ENCODE results near the gene TERC. TPM values are rescaled to one million over a fixed set of nuclear protein-coding genes. Genes with fewer than 3 reads are reported as not detected.

Gene TERC
- total RNA-seq, 1 experiment from 2014 or later, result 47.0 TPM

DNA sequence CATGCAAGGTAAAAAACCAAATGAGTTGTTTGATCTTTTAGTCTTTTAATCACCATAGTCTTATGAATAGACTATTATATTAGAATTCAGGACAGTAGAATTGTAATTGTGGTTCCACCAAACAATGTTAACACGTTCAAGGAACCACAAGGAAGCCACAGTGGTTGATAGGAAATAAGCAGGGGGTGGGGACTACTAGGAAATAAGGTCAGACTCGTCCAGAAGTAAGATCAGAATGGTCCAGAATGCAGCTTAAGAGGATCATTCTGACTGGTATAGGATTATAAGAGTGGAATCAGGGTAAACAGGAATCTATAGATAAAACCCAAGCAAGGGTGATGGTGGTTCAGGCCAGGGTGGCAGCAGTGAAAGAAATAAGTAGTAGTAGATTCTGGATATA lies 15.9 kb upstream of the TERC start:
- H3K9me3 ChIP-seq (ENCODE audit: control insufficient read depth in 1 of 2, insufficient read depth in 1 of 2, low read depth in 1 of 2, low read length in 2 of 2), result no peaks in the 10 kb centered on the region
- no peaks in the 10 kb centered on the region for H3K9me2 ChIP-seq (ENCODE audit: insufficient read depth)
- H2AFZ ChIP-seq (ENCODE audit: low read depth, low read length, poor library complexity, severe bottlenecking), result no peak overlapping the region
- ATAC-seq (no peak), DNase-seq (ENCODE audit: low read depth, low spot score) (no peak)
- ChIA-PET RAD21 (ENCODE audit: low non-redundant PET in 1 of 2, low total read pairs in 2 of 2, uncharacterized antibody in 2 of 2, unreplicated experiment in 2 of 2) (no interaction called here), POLR2A (no interaction called here), CTCF (no interaction called here)
- TF ChIP-seq EZH2 (IDR thresholded peaks at IDR 0.05), result no peak
- TF ChIP-seq YY1 (IDR thresholded peaks at IDR 0.05; ENCODE audit: extremely low read depth, insufficient replicate concordance, low read depth, low read length), result no peak
- TF ChIP-seq MAX (IDR thresholded peaks at IDR 0.05), result no peak
- TF ChIP-seq, protein P1, sequence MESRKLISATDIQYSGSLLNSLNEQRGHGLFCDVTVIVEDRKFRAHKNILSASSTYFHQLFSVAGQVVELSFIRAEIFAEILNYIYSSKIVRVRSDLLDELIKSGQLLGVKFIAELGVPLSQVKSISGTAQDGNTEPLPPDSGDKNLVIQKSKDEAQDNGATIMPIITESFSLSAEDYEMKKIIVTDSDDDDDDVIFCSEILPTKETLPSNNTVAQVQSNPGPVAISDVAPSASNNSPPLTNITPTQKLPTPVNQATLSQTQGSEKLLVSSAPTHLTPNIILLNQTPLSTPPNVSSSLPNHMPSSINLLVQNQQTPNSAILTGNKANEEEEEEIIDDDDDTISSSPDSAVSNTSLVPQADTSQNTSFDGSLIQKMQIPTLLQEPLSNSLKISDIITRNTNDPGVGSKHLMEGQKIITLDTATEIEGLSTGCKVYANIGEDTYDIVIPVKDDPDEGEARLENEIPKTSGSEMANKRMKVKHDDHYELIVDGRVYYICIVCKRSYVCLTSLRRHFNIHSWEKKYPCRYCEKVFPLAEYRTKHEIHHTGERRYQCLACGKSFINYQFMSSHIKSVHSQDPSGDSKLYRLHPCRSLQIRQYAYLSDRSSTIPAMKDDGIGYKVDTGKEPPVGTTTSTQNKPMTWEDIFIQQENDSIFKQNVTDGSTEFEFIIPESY (IDR thresholded peaks at IDR 0.05; ENCODE audit: extremely low read depth, insufficient replicate concordance, low read length), result no peak
- TF ChIP-seq, protein P2, sequence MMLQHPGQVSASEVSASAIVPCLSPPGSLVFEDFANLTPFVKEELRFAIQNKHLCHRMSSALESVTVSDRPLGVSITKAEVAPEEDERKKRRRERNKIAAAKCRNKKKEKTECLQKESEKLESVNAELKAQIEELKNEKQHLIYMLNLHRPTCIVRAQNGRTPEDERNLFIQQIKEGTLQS (IDR thresholded peaks at IDR 0.05), result no peak
- no peak for TF ChIP-seq TCF7L2 (IDR thresholded peaks at IDR 0.05; ENCODE audit: borderline replicate concordance, extremely low read depth, insufficient read depth, insufficient read length)
- H3K27me3 ChIP-seq (ENCODE audit: insufficient read depth, low read length), result no peaks in the 10 kb centered on the region
- H3K4me1 ChIP-seq (ENCODE audit: control insufficient read depth in 1 of 2, insufficient read depth in 2 of 2, low read length in 2 of 2), result no peaks in the 10 kb centered on the region
- intact Hi-C loops (cut with micrococcal nuclease), result no loop called here
- BruUV-seq (replicated peaks), result no TSS peak
- H4K20me1 ChIP-seq (ENCODE audit: insufficient read depth), result no peaks in the 10 kb centered on the region
- H3K9ac ChIP-seq (ENCODE audit: low read length), result no peak overlapping the region
- H3K27ac ChIP-seq (ENCODE audit: low read depth, low read length), result no peak overlapping the region
- H3K4me3 ChIP-seq (replicated peaks in 1 of 2; ENCODE audit: low read depth in 1 of 2, low read length in 2 of 2), result no peak overlapping the region
- no peak overlapping the region for H3K4me2 ChIP-seq (ENCODE audit: low read length)
- H3K79me2 ChIP-seq (ENCODE audit: insufficient read depth, low read length), result peaks cover 38% of the 10 kb centered on the region
- H3K36me3 ChIP-seq (ENCODE audit: control insufficient read depth in 1 of 2, insufficient read depth in 2 of 2, low read length in 2 of 2), result peaks cover 48 to 66% of the 10 kb centered on the region in 2 experiments

- CTCF ChIA-PET, result no interaction called here
- intact Hi-C loops (cut with micrococcal nuclease), result no loop called here
Observed at GRCh38 chr3:169777822-169778221, 13.0 kb upstream of the TERC start.

More at GRCh38 chr3:169777822-169778221, 13.0 kb upstream of the TERC start:
- no peaks in the 10 kb centered on the region for H3K9me2 ChIP-seq (ENCODE audit: insufficient read depth)
- ChIA-PET POLR2A (no interaction called here), RAD21 (ENCODE audit: low non-redundant PET in 1 of 2, low total read pairs in 2 of 2, uncharacterized antibody in 2 of 2, unreplicated experiment in 2 of 2) (no interaction called here)
- H3K27ac ChIP-seq (ENCODE audit: low read depth, low read length), result no peak overlapping the region
- peaks cover 67% of the 10 kb centered on the region for H3K79me2 ChIP-seq (ENCODE audit: insufficient read depth, low read length)
- H3K9me3 ChIP-seq (ENCODE audit: control insufficient read depth in 1 of 2, insufficient read depth in 1 of 2, low read depth in 1 of 2, low read length in 2 of 2), result no peaks in the 10 kb centered on the region
- H2AFZ ChIP-seq (ENCODE audit: low read depth, low read length, poor library complexity, severe bottlenecking), result no peak overlapping the region
- BruUV-seq (replicated peaks), result no TSS peak
- no peak overlapping the region for H3K9ac ChIP-seq (ENCODE audit: low read length)
- TF ChIP-seq RAD21 (IDR thresholded peaks at IDR 0.05; ENCODE audit: low read depth) (no peak), POLR2A (IDR thresholded peaks at IDR 0.05; ENCODE audit: borderline replicate concordance, extremely low read depth, insufficient read depth, insufficient read length) (no peak), MAX (IDR thresholded peaks at IDR 0.05) (no peak), TCF7L2 (IDR thresholded peaks at IDR 0.05; ENCODE audit: borderline replicate concordance, extremely low read depth, insufficient read depth, insufficient read length) (no peak), JUND (IDR thresholded peaks at IDR 0.05) (no peak), SIN3A (IDR thresholded peaks at IDR 0.05; ENCODE audit: low read depth) (no peak), EZH2phosphoT487 (IDR thresholded peaks at IDR 0.05; ENCODE audit: borderline replicate concordance) (no peak)
- TF ChIP-seq, protein P1 (IDR thresholded peaks at IDR 0.05; ENCODE audit: extremely low read depth, insufficient replicate concordance, low read length), result no peak
- no peak overlapping the region for H3K4me2 ChIP-seq (ENCODE audit: low read length)
- no peaks in the 10 kb centered on the region for H4K20me1 ChIP-seq (ENCODE audit: insufficient read depth)
- ATAC-seq (no peak), DNase-seq (ENCODE audit: low read depth, low spot score) (no peak)
- H3K4me1 ChIP-seq (ENCODE audit: control insufficient read depth in 1 of 2, insufficient read depth in 2 of 2, low read length in 2 of 2), result peaks cover 3 to 7% of the 10 kb centered on the region in 2 experiments; a peak in 1 of 4 replicates
- H3K4me3 ChIP-seq (replicated peaks in 1 of 2; ENCODE audit: low read depth in 1 of 2, low read length in 2 of 2), result no peak overlapping the region
- H3K36me3 ChIP-seq (ENCODE audit: control insufficient read depth in 1 of 2, insufficient read depth in 2 of 2, low read length in 2 of 2), result peaks cover 43 to 47% of the 10 kb centered on the region in 2 experiments; a peak in 3 of 4 replicates
- no peaks in the 10 kb centered on the region for H3K27me3 ChIP-seq (ENCODE audit: insufficient read depth, low read length)
